Measurements from ENCODE around the gene TACC2. TPM values are rescaled to one million over a fixed set of nuclear protein-coding genes. Genes with fewer than 3 reads are reported as not detected.

Gene TACC2
- polyA plus RNA-seq, 3 donors from 2014 or later: not detected

GRCh38 chr10:122206471-122207065 lies 217.6 kb downstream of the TACC2 start:
- Mint-ChIP-seq H3K4me3 (no peak overlapping the region), H3K36me3 (no peaks in the 10 kb centered on the region), H3K27me3 (ENCODE audit: low read depth in 3 of 3) (peaks cover 0 to 4% (median 1%) of the 10 kb centered on the region in 3 donors), H3K27ac (no peak overlapping the region), H3K4me1 (no peaks in the 10 kb centered on the region), H3K9me3 (no peaks in the 10 kb centered on the region)
- no peak for DNase-seq

- DNase-seq: no peak
- Mint-ChIP-seq H3K27ac (no peak overlapping the region), H3K27me3 (ENCODE audit: low read depth in 3 of 3) (peaks cover 1 to 4% (median 2%) of the 10 kb centered on the region in 3 donors), H3K9me3 (no peaks in the 10 kb centered on the region), H3K36me3 (no peaks in the 10 kb centered on the region), H3K4me3 (no peak overlapping the region), H3K4me1 (no peaks in the 10 kb centered on the region)
Observed at GRCh38 chr10:122207163-122207562, 218.2 kb downstream of the TACC2 start.

- Mint-ChIP-seq H3K27ac (no peak overlapping the region), H3K4me1 (no peaks in the 10 kb centered on the region), H3K9me3 (no peaks in the 10 kb centered on the region), H3K36me3 (no peaks in the 10 kb centered on the region), H3K4me3 (no peak overlapping the region), H3K27me3 (ENCODE audit: low read depth in 3 of 3) (peaks cover 1 to 4% (median 3%) of the 10 kb centered on the region in 3 donors)
- no peak for DNase-seq
Observed at GRCh38 chr10:122207596-122207995, 218.6 kb downstream of the TACC2 start.

GRCh38 chr10:122208571-122209430 lies 219.8 kb downstream of the TACC2 start:
- Mint-ChIP-seq H3K27me3 (ENCODE audit: low read depth in 3 of 3) (peaks cover 1 to 4% (median 3%) of the 10 kb centered on the region in 3 donors), H3K4me3 (no peak overlapping the region), H3K36me3 (no peaks in the 10 kb centered on the region), H3K4me1 (no peaks in the 10 kb centered on the region), H3K9me3 (no peaks in the 10 kb centered on the region), H3K27ac (no peak overlapping the region)
- no peak for DNase-seq

- Mint-ChIP-seq H3K4me1 (no peaks in the 10 kb centered on the region), H3K4me3 (no peak overlapping the region), H3K27ac (no peak overlapping the region), H3K9me3 (no peaks in the 10 kb centered on the region), H3K27me3 (ENCODE audit: low read depth in 3 of 3) (peaks cover 1 to 4% (median 3%) of the 10 kb centered on the region in 3 donors), H3K36me3 (no peaks in the 10 kb centered on the region)
- no peak for DNase-seq
Observed at GRCh38 chr10:122210481-122211265, 221.7 kb downstream of the TACC2 start.

- H3K27me3 Mint-ChIP-seq (ENCODE audit: low read depth in 3 of 3): peaks cover 1 to 5% (median 4%) of the 10 kb centered on the region in 3 donors
- H3K4me1 Mint-ChIP-seq: no peaks in the 10 kb centered on the region
- H3K36me3 Mint-ChIP-seq: no peaks in the 10 kb centered on the region
- H3K27ac Mint-ChIP-seq: no peak overlapping the region
- H3K9me3 Mint-ChIP-seq: no peaks in the 10 kb centered on the region
- no peak for DNase-seq
- no peak overlapping the region for H3K4me3 Mint-ChIP-seq
Observed at GRCh38 chr10:122213364-122213763, 224.4 kb downstream of the TACC2 start.

GRCh38 chr10:122213766-122214165 lies 224.8 kb downstream of the TACC2 start:
- Mint-ChIP-seq H3K9me3 (no peaks in the 10 kb centered on the region), H3K4me3 (no peak overlapping the region), H3K36me3 (no peaks in the 10 kb centered on the region), H3K4me1 (no peaks in the 10 kb centered on the region), H3K27me3 (ENCODE audit: low read depth in 3 of 3) (peaks cover 4 to 5% (median 4%) of the 10 kb centered on the region in 3 donors), H3K27ac (no peak overlapping the region)
- DNase-seq: no peak

GRCh38 chr10:122216047-122216446 lies 227.1 kb downstream of the TACC2 start:
- Mint-ChIP-seq H3K27me3 (ENCODE audit: low read depth in 3 of 3) (peaks cover 4 to 7% (median 6%) of the 10 kb centered on the region in 3 donors), H3K4me3 (no peak overlapping the region), H3K27ac (no peak overlapping the region), H3K9me3 (no peaks in the 10 kb centered on the region), H3K4me1 (no peaks in the 10 kb centered on the region), H3K36me3 (no peaks in the 10 kb centered on the region)
- no peak for DNase-seq

- no peak for DNase-seq
- no peaks in the 10 kb centered on the region for H3K9me3 Mint-ChIP-seq
- peaks cover 3 to 6% (median 4%) of the 10 kb centered on the region in 3 donors for H3K27me3 Mint-ChIP-seq (ENCODE audit: low read depth in 3 of 3)
- H3K4me3 Mint-ChIP-seq: no peak overlapping the region
- no peak overlapping the region for H3K27ac Mint-ChIP-seq
- H3K36me3 Mint-ChIP-seq: no peaks in the 10 kb centered on the region
- no peaks in the 10 kb centered on the region for H3K4me1 Mint-ChIP-seq
Observed at GRCh38 chr10:122219340-122219739, 230.4 kb downstream of the TACC2 start.

GRCh38 chr10:122220736-122221135 lies 231.8 kb downstream of the TACC2 start:
- Mint-ChIP-seq H3K27me3 (ENCODE audit: low read depth in 3 of 3) (peaks cover 3 to 6% (median 6%) of the 10 kb centered on the region in 3 donors), H3K36me3 (no peaks in the 10 kb centered on the region), H3K27ac (no peak overlapping the region), H3K4me3 (no peak overlapping the region), H3K4me1 (no peaks in the 10 kb centered on the region), H3K9me3 (no peaks in the 10 kb centered on the region)
- no peak for DNase-seq

- no peak for DNase-seq
- no peaks in the 10 kb centered on the region for H3K4me1 Mint-ChIP-seq
- H3K27me3 Mint-ChIP-seq (ENCODE audit: low read depth in 3 of 3): peaks cover 3 to 6% (median 6%) of the 10 kb centered on the region in 3 donors
- no peaks in the 10 kb centered on the region for H3K36me3 Mint-ChIP-seq
- no peak overlapping the region for H3K4me3 Mint-ChIP-seq
- H3K27ac Mint-ChIP-seq: no peak overlapping the region
- H3K9me3 Mint-ChIP-seq: no peaks in the 10 kb centered on the region
Observed at GRCh38 chr10:122221958-122222357, 233.0 kb downstream of the TACC2 start.

GRCh38 chr10:122222638-122223037 lies 233.7 kb downstream of the TACC2 start:
- DNase-seq: no peak
- Mint-ChIP-seq H3K4me1 (no peaks in the 10 kb centered on the region), H3K36me3 (no peaks in the 10 kb centered on the region), H3K27ac (no peak overlapping the region), H3K9me3 (no peaks in the 10 kb centered on the region), H3K4me3 (no peak overlapping the region), H3K27me3 (ENCODE audit: low read depth in 3 of 3) (peaks cover 3 to 6% (median 6%) of the 10 kb centered on the region in 3 donors)

GRCh38 chr10:122224159-122224558 lies 235.2 kb downstream of the TACC2 start:
- DNase-seq: no peak
- Mint-ChIP-seq H3K4me3 (no peak overlapping the region), H3K9me3 (no peaks in the 10 kb centered on the region), H3K27ac (no peak overlapping the region), H3K4me1 (no peaks in the 10 kb centered on the region), H3K36me3 (no peaks in the 10 kb centered on the region), H3K27me3 (ENCODE audit: low read depth in 3 of 3) (peaks cover under 1 to 4% (median 2%) of the 10 kb centered on the region in 3 donors)

GRCh38 chr10:122225330-122225729 lies 236.4 kb downstream of the TACC2 start:
- Mint-ChIP-seq H3K36me3 (no peaks in the 10 kb centered on the region), H3K27me3 (ENCODE audit: low read depth in 3 of 3) (peaks cover 0 to 3% (median 2%) of the 10 kb centered on the region in 3 donors), H3K27ac (no peak overlapping the region), H3K4me1 (no peaks in the 10 kb centered on the region), H3K4me3 (no peak overlapping the region), H3K9me3 (no peaks in the 10 kb centered on the region)
- DNase-seq: no peak

Measured in immature natural killer cell (primary cell).